ENCODE data around the gene CLMN. TPM values are rescaled to one million over a fixed set of nuclear protein-coding genes. Genes with fewer than 3 reads are reported as not detected.

The CLMN gene
- total and polyA plus RNA-seq, 9 of the 15 experiments (the other 6 are each of a cell fraction or from before 2014, with no cell fraction given): 0.01 to 0.18 (median 0.07) TPM; not detected in 4

DNA sequence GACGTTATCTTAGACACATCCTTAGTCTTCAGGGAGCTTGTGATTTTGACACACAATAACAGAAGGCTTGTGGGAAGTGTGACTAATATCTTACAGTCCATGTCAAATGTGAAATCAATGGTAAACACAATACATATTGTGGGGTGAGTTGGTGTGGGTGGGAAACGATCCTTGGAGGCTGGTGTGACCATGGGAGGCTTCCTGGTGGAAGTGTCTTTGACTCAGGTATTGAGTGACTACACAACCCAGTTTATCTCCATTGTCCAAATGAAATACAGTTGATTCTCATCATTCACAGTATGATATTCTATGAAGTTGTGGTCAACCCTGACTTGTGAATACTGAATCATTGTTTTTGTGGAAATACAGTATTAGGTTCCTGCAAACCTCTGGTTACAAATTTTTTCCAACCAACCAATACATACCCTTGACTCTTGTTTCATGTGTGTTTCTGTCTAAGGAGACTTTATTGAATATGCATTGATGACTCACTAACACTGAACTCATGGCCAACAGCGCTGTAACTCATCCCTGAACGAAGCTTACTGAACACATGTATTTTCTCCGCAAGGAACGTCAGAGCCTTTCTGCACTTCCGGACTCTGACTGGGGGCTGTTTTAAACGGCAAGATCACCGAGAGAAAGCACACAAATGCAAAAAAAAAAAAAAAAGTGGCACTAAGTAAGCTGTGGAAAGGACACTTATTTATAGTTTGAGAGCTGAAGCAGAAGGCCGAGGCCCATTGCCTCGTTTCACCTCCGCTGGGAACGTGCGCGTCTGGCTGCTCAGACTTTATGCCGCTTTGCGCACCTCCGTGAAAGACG, 59.0 kb downstream of the CLMN start:
- no peak overlapping the region for H2AFZ ChIP-seq (ENCODE audit: low read depth, low read length)
- H4K20me1 ChIP-seq (replicated peaks; ENCODE audit: control insufficient read depth, insufficient read depth, low read length): no peaks in the 10 kb centered on the region
- no peaks in the 10 kb centered on the region for H3K9me3 ChIP-seq (replicated peaks; ENCODE audit: control insufficient read depth, insufficient read depth, low read depth, low read length)
- H3K27me3 ChIP-seq (ENCODE audit: control insufficient read depth in 2 of 2, insufficient read depth in 2 of 2, low read length in 2 of 2): peaks cover 0 to 26% of the 10 kb centered on the region in 2 experiments; a peak in 2 of 5 replicates
- TF ChIP-seq ZFP36 (IDR thresholded peaks at IDR 0.05; ENCODE audit: low read depth, low read length, partially characterized antibody): peak; percentile 66
- TF ChIP-seq CHD1 (IDR thresholded peaks at IDR 0.05; ENCODE audit: low read length): no peak
- H3K79me2 ChIP-seq (ENCODE audit: control insufficient read depth, insufficient read depth, low read length): no peaks in the 10 kb centered on the region
- intact Hi-C loops (cut with micrococcal nuclease) (no loop called here), in situ Hi-C loops (cut with MboI) (no loop called here)
- DNase-seq (ENCODE audit: extremely low read depth in 1 of 4, low spot score in 3 of 4): no peak
- ChIA-PET CTCF (ENCODE audit: low intra/inter-chr PET ratio) (no interaction called here), POLR2A (no interaction called here)
- no peak overlapping the region for H3K4me2 ChIP-seq (ENCODE audit: insufficient read depth, low read length)
- H3K4me3 ChIP-seq: no peak overlapping the region
- WGBS (ENCODE audit: insufficient coverage, low coverage, missing lambda C conversion rate): 11% methylated on average over 16 of the region's 19 CpGs
- ATAC-seq: no peak
- no peaks in the 10 kb centered on the region for H3K9me1 ChIP-seq (ENCODE audit: control insufficient read depth, insufficient read depth, low read length)
- H3K9ac ChIP-seq (ENCODE audit: insufficient read depth in 1 of 2, low read depth in 2 of 2, low read length in 2 of 2): no peak overlapping the region
- no peak overlapping the region for H3K27ac ChIP-seq (ENCODE audit: extremely low read depth, low read depth, low read length)
- BruUV-seq (replicated peaks): no TSS peak
- no peaks in the 10 kb centered on the region for H3K36me3 ChIP-seq (ENCODE audit: control insufficient read depth, insufficient read depth, low read length)
- H3K4me1 ChIP-seq (replicated peaks in 1 of 2; ENCODE audit: control insufficient read depth in 2 of 2, insufficient read depth in 2 of 2, low read length in 2 of 2): no peaks in the 10 kb centered on the region
- FAIRE-seq: no peak

- no peak overlapping the region for H3K4me2 ChIP-seq (ENCODE audit: insufficient read depth, low read length)
- no peak for FAIRE-seq
- TF ChIP-seq SMARCB1 (IDR thresholded peaks at IDR 0.05; ENCODE audit: insufficient read length, low read depth) (no peak), HNRNPUL1 (IDR thresholded peaks at IDR 0.05; ENCODE audit: low read length) (no peak), TBP (optimal IDR thresholded peaks at IDR 0.05; ENCODE audit: low read depth, low read length) (no peak)
These were observed 60.7 kb downstream of the CLMN start for GRCh38 chr14:95258754-95259593.

More at GRCh38 chr14:95258754-95259593, 60.7 kb downstream of the CLMN start:
- Histone ChIP-seq H3K27me3 (ENCODE audit: control insufficient read depth in 2 of 2, insufficient read depth in 2 of 2, low read length in 2 of 2) (peaks cover 0 to 31% of the 10 kb centered on the region in 2 experiments; a peak in 2 of 5 replicates), H3K9me3 (replicated peaks; ENCODE audit: control insufficient read depth, insufficient read depth, low read depth, low read length) (no peaks in the 10 kb centered on the region), H2AFZ (ENCODE audit: low read depth, low read length) (no peak overlapping the region), H3K79me2 (ENCODE audit: control insufficient read depth, insufficient read depth, low read length) (no peaks in the 10 kb centered on the region), H3K4me1 (replicated peaks in 1 of 2; ENCODE audit: control insufficient read depth in 2 of 2, insufficient read depth in 2 of 2, low read length in 2 of 2) (no peaks in the 10 kb centered on the region), H3K36me3 (ENCODE audit: control insufficient read depth, insufficient read depth, low read length) (no peaks in the 10 kb centered on the region), H4K20me1 (replicated peaks; ENCODE audit: control insufficient read depth, insufficient read depth, low read length) (no peaks in the 10 kb centered on the region), H3K4me3 (no peak overlapping the region), H3K9ac (ENCODE audit: insufficient read depth in 1 of 2, low read depth in 2 of 2, low read length in 2 of 2) (no peak overlapping the region), H3K27ac (ENCODE audit: extremely low read depth, low read depth, low read length) (no peak overlapping the region), H3K9me1 (ENCODE audit: control insufficient read depth, insufficient read depth, low read length) (no peaks in the 10 kb centered on the region)
- no peak for ATAC-seq
- intact Hi-C loops (cut with micrococcal nuclease) (no loop called here), in situ Hi-C loops (cut with MboI) (no loop called here)
- WGBS (ENCODE audit: insufficient coverage, low coverage, missing lambda C conversion rate): under 1% methylated on average over 10 of the region's 12 CpGs
- no peak for DNase-seq (ENCODE audit: extremely low read depth in 1 of 4, low spot score in 3 of 4)
- no TSS peak for BruUV-seq (replicated peaks)
- POLR2A ChIA-PET: no interaction called here
- CTCF ChIA-PET (ENCODE audit: low intra/inter-chr PET ratio): no interaction called here

All from K562 (cell line).